NCI-H1092 (cell line): ENCODE measurements around the gene RPS6KA1.
"Not testable (repeated sequence)": the region's sequence is repeated elsewhere in the genome, so short reads cannot be mapped to it uniquely, and the experiment has no call there.

Experiments used
- DNase-seq: peaks from one replicate; lab custom pipeline; 2025; lab: John Stamatoyannopoulos, UW

RPS6KA1 gene

GRCh38 chr1:26555550-26555981 lies 26.0 kb downstream of the RPS6KA1 start:
- DNase-seq, result no peak

GRCh38 chr1:26556111-26556510 lies 26.6 kb downstream of the RPS6KA1 start:
- no peak for DNase-seq

- no peak for DNase-seq
These were observed 27.4 kb downstream of the RPS6KA1 start for GRCh38 chr1:26557008-26557407.

- no peak for DNase-seq
These were observed 29.1 kb downstream of the RPS6KA1 start for GRCh38 chr1:26558685-26559048.

- DNase-seq, result no peak
These were observed 30.8 kb downstream of the RPS6KA1 start for GRCh38 chr1:26560403-26560780.

- DNase-seq, result no peak
These were observed 40.7 kb downstream of the RPS6KA1 start for GRCh38 chr1:26570287-26570686.

- no peak for DNase-seq
These were observed 41.8 kb downstream of the RPS6KA1 start for GRCh38 chr1:26571381-26571780.

- no peak for DNase-seq
These were observed 44.5 kb downstream of the RPS6KA1 start for GRCh38 chr1:26574018-26574417.

- DNase-seq, result no peak
These were observed 45.2 kb downstream of the RPS6KA1 start for GRCh38 chr1:26574719-26575251.

- DNase-seq, result no peak
These were observed 45.8 kb downstream of the RPS6KA1 start for GRCh38 chr1:26575348-26575747.

GRCh38 chr1:26578167-26578566 lies 48.6 kb downstream of the RPS6KA1 start:
- DNase-seq, result no peak

- DNase-seq, result no peak
These were observed 50.1 kb downstream of the RPS6KA1 start for GRCh38 chr1:26579681-26580111.

- no peak for DNase-seq
These were observed 50.6 kb downstream of the RPS6KA1 start for GRCh38 chr1:26580116-26580515.

GRCh38 chr1:26581287-26581651 lies 51.7 kb downstream of the RPS6KA1 start:
- no peak for DNase-seq

GRCh38 chr1:26582053-26582835 lies 52.7 kb downstream of the RPS6KA1 start:
- DNase-seq, result no peak

GRCh38 chr1:26582836-26583460 lies 53.4 kb downstream of the RPS6KA1 start:
- DNase-seq, result no peak

- DNase-seq, result no peak
These were observed 54.3 kb downstream of the RPS6KA1 start for GRCh38 chr1:26583646-26584485.

- not testable (repeated sequence) for DNase-seq
These were observed 55.0 kb downstream of the RPS6KA1 start for GRCh38 chr1:26584588-26584987.

- DNase-seq, result no peak
These were observed 55.9 kb downstream of the RPS6KA1 start for GRCh38 chr1:26585471-26585870.

GRCh38 chr1:26593385-26593784 lies 63.8 kb downstream of the RPS6KA1 start:
- no peak for DNase-seq

GRCh38 chr1:26594593-26594992 lies 65.0 kb downstream of the RPS6KA1 start:
- DNase-seq, result not testable (repeated sequence)

GRCh38 chr1:26597629-26598039 lies 68.1 kb downstream of the RPS6KA1 start:
- peak; percentile 43 for DNase-seq
